ENCODE results near the gene FIBCD1. TPM values are rescaled to one million over a fixed set of nuclear protein-coding genes. Genes with fewer than 3 reads are reported as not detected.
A peak's percentile ranks its signal among the peaks of the same experiment; 100 is the strongest.

The FIBCD1 gene
- total RNA-seq, 1 donor: 5.1 TPM

DNA sequence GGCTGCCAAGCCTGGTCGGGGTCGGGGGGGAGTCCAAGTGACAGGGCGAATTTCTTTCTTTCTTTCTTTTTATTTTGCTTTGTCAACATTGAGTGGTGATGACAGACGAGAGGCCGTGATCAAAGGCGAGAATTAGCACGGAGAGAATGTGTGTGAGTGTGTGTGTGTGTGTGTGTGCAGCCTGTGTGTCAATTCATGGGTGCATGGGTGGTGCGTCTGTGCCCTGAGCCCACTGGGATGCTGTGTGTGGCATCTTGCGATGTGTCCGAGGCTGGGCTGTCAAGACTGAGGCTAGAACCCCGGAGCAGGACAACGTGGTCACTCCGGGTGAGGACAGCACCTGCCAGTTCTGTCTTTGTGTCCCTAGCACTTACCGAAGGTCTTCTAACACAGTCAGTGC, 4.7 kb upstream of the FIBCD1 start:
- TF ChIP-seq, protein P1, sequence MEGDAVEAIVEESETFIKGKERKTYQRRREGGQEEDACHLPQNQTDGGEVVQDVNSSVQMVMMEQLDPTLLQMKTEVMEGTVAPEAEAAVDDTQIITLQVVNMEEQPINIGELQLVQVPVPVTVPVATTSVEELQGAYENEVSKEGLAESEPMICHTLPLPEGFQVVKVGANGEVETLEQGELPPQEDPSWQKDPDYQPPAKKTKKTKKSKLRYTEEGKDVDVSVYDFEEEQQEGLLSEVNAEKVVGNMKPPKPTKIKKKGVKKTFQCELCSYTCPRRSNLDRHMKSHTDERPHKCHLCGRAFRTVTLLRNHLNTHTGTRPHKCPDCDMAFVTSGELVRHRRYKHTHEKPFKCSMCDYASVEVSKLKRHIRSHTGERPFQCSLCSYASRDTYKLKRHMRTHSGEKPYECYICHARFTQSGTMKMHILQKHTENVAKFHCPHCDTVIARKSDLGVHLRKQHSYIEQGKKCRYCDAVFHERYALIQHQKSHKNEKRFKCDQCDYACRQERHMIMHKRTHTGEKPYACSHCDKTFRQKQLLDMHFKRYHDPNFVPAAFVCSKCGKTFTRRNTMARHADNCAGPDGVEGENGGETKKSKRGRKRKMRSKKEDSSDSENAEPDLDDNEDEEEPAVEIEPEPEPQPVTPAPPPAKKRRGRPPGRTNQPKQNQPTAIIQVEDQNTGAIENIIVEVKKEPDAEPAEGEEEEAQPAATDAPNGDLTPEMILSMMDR (IDR thresholded peaks at IDR 0.05; ENCODE audit: extremely low read depth, low read depth, low read length): no peak
- no peak overlapping the region for H3K4me2 ChIP-seq (ENCODE audit: insufficient read depth, low read length)
- H3K4me1 ChIP-seq (ENCODE audit: insufficient read depth, low read length): no peaks in the 10 kb centered on the region
- peak; percentile 62 for DNase-seq (ENCODE audit: insufficient read length, low spot score, missing footprints)
- H3K27ac ChIP-seq (ENCODE audit: low read depth, low read length): no peak overlapping the region
- no peaks in the 10 kb centered on the region for H3K36me3 ChIP-seq (ENCODE audit: insufficient read depth, low read length)
- H3K9me3 ChIP-seq (ENCODE audit: low read depth, low read length): no peaks in the 10 kb centered on the region
- H2AFZ ChIP-seq (ENCODE audit: low read length): no peak overlapping the region
- H3K4me3 ChIP-seq (ENCODE audit: insufficient read depth, low read length): no peak overlapping the region
- peaks cover 5% of the 10 kb centered on the region for H4K20me1 ChIP-seq (ENCODE audit: insufficient read depth, low read length)
- no peaks in the 10 kb centered on the region for H3K79me2 ChIP-seq (ENCODE audit: insufficient read depth, low read length)
- peaks cover 44% of the 10 kb centered on the region for H3K27me3 ChIP-seq (ENCODE audit: insufficient read depth, low read length)

DNA sequence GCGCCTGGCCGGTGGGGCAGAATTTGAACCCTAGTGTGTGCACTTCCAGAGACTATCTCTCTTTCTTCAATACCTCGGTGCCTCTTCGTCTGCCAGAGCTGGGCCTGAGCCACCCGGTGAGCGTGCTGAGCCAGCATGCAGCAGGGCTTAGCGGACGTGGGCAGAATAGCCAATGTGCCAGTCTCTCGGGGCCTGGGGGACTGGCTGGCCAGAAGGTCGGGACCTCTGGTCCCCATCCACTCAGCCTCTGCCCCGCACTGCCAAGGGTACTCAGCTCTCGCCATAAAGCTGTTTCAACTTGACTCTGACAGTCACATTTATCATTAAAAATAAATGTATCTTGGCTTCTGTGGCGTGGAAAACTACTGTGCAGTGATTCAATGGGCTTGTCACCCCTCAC, 4.2 kb upstream of the FIBCD1 start:
- Histone ChIP-seq H3K9me3 (ENCODE audit: low read depth, low read length) (no peaks in the 10 kb centered on the region), H2AFZ (ENCODE audit: low read length) (no peak overlapping the region), H3K4me2 (ENCODE audit: insufficient read depth, low read length) (no peak overlapping the region), H4K20me1 (ENCODE audit: insufficient read depth, low read length) (peaks cover 5% of the 10 kb centered on the region), H3K4me3 (ENCODE audit: insufficient read depth, low read length) (no peak overlapping the region), H3K27me3 (ENCODE audit: insufficient read depth, low read length) (peaks cover 43% of the 10 kb centered on the region), H3K79me2 (ENCODE audit: insufficient read depth, low read length) (no peaks in the 10 kb centered on the region), H3K36me3 (ENCODE audit: insufficient read depth, low read length) (no peaks in the 10 kb centered on the region), H3K27ac (ENCODE audit: low read depth, low read length) (no peak overlapping the region), H3K4me1 (ENCODE audit: insufficient read depth, low read length) (peaks cover under 1% of the 10 kb centered on the region)
- peak; percentile 74 for DNase-seq (ENCODE audit: insufficient read length, low spot score, missing footprints)
- TF ChIP-seq, protein P1 (IDR thresholded peaks at IDR 0.05; ENCODE audit: extremely low read depth, low read depth, low read length): no peak

DNA sequence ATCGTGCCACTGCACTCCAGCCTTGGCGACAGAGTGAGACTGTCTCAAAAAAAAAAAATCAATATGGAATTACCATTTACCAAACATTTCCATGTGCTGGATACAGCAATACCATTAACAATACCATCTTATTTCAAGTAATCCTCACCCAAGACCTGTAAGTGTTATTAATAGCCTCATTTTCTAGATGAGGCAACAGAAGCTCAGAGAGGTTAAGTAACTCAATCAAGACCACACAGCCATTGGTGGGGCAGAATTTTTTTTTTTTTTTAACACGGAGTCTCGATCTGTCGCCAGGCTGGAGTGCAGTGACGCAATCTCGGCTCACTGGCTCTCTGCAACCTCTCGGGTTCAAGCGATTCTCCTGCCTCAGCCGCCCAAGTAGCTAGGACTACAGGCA, 3.6 kb upstream of the FIBCD1 start:
- no peak overlapping the region for H2AFZ ChIP-seq (ENCODE audit: low read length)
- no peak overlapping the region for H3K27ac ChIP-seq (ENCODE audit: low read depth, low read length)
- H3K36me3 ChIP-seq (ENCODE audit: insufficient read depth, low read length): no peaks in the 10 kb centered on the region
- H3K4me3 ChIP-seq (ENCODE audit: insufficient read depth, low read length): no peak overlapping the region
- H3K9me3 ChIP-seq (ENCODE audit: low read depth, low read length): no peaks in the 10 kb centered on the region
- TF ChIP-seq, protein P1 (IDR thresholded peaks at IDR 0.05; ENCODE audit: extremely low read depth, low read depth, low read length): no peak
- peaks cover 6% of the 10 kb centered on the region for H3K4me1 ChIP-seq (ENCODE audit: insufficient read depth, low read length)
- H4K20me1 ChIP-seq (ENCODE audit: insufficient read depth, low read length): peaks cover 5% of the 10 kb centered on the region
- H3K79me2 ChIP-seq (ENCODE audit: insufficient read depth, low read length): no peaks in the 10 kb centered on the region
- peaks cover 38% of the 10 kb centered on the region for H3K27me3 ChIP-seq (ENCODE audit: insufficient read depth, low read length)
- H3K4me2 ChIP-seq (ENCODE audit: insufficient read depth, low read length): no peak overlapping the region
- peak; percentile 30 for DNase-seq (ENCODE audit: insufficient read length, low spot score, missing footprints)

DNA sequence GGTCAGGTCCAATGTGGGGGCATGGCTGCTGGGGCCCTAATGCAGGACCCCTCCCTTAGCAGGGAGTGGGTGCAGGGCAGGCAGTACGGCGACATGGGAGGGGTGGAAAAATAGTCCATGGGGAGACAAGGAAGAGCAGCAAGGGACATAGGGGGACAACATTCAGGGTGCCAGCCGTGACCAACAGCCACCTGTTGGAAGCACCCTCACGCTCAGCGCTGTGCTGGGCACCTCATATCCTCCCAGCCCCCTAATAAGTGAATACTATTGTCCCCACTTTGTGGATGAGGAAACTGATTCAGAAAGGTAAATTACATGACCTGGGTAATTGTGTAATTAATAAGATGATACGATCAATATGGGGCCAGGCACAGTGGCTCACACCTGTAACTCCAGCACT, 3.0 kb upstream of the FIBCD1 start:
- H2AFZ ChIP-seq (ENCODE audit: low read length): no peak overlapping the region
- H3K4me3 ChIP-seq (ENCODE audit: insufficient read depth, low read length): no peak overlapping the region
- H3K9me3 ChIP-seq (ENCODE audit: low read depth, low read length): no peaks in the 10 kb centered on the region
- TF ChIP-seq, protein P1 (IDR thresholded peaks at IDR 0.05; ENCODE audit: extremely low read depth, low read depth, low read length): no peak
- H3K4me1 ChIP-seq (ENCODE audit: insufficient read depth, low read length): peaks cover 10% of the 10 kb centered on the region
- H3K79me2 ChIP-seq (ENCODE audit: insufficient read depth, low read length): no peaks in the 10 kb centered on the region
- H3K27me3 ChIP-seq (ENCODE audit: insufficient read depth, low read length): peaks cover 36% of the 10 kb centered on the region
- H3K27ac ChIP-seq (ENCODE audit: low read depth, low read length): no peak overlapping the region
- peak; percentile 64 for DNase-seq (ENCODE audit: insufficient read length, low spot score, missing footprints)
- no peaks in the 10 kb centered on the region for H3K36me3 ChIP-seq (ENCODE audit: insufficient read depth, low read length)
- H4K20me1 ChIP-seq (ENCODE audit: insufficient read depth, low read length): peaks cover 5% of the 10 kb centered on the region
- no peak overlapping the region for H3K4me2 ChIP-seq (ENCODE audit: insufficient read depth, low read length)
